GM12891 (cell line): ENCODE results near the gene ATE1.
"Not testable (repeated sequence)": the region's sequence is repeated elsewhere in the genome, so short reads cannot be mapped to it uniquely, and the experiment has no call there.

Experiments used
- DNase-seq: peaks from one replicate; pipeline ENCODE4 v3.0.0; 2011; ENCODE audit warnings: low spot score; ENCODE audit not compliant: insufficient read length
- FAIRE-seq: peaks from 2 replicates; lab custom pipeline; 2011; peaks lifted over from hg19 to GRCh38; lab: Jason Lieb, UNC
- PAX5 ChIP-seq: IDR thresholded peaks from 2 replicates; pipeline ENCODE4 v1.6.1; 2011; ENCODE audit warnings: low read length, moderate library complexity, mild to moderate bottlenecking; ENCODE audit not compliant: insufficient read depth, severe bottlenecking
- POLR2A ChIP-seq: IDR thresholded peaks from 2 replicates; pipeline ENCODE4 v1.6.1; 2011; ENCODE audit warnings: low read depth, low read length, control low read depth
- POLR2AphosphoS5 ChIP-seq: IDR thresholded peaks from 2 replicates; pipeline ENCODE4 v1.6.1; 2011; ENCODE audit warnings: low read depth, low read length, control low read depth
- POU2F2 ChIP-seq: IDR thresholded peaks from 2 replicates; pipeline ENCODE4 v1.6.1; 2011; ENCODE audit warnings: low read depth, mild to moderate bottlenecking, control low read depth, low read length, moderate library complexity
- SPI1 ChIP-seq: IDR thresholded peaks from 2 replicates; pipeline ENCODE4 v1.6.1; 2011; ENCODE audit warnings: low read depth, low read length, control low read depth
- TAF1 ChIP-seq: IDR thresholded peaks from 2 replicates; pipeline ENCODE4 v1.6.1; 2011; ENCODE audit warnings: low read depth, low read length, control low read depth

Gene ATE1

DNA sequence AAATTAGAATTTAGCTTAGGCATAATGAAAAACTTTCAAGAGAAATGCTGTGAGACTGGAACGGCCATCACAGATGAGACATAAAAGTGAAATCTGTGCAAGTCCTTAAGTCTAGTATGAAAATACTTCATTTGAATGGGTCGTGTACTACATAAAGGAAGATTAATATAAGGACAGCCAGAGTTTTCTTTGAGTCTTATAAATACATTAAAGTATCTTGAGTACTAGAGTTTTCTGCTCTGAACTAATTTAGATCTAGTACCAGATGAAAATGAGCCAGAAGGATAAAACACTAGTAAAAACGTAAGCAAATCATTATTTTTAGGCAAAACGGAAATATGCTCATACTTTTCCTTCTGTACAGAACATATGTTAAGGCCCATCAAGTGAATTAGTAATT lies 93.1 kb downstream of the ATE1 start:
- DNase-seq = no peak
- no peak for FAIRE-seq
- TF ChIP-seq PAX5 (no peak), POU2F2 (no peak), TAF1 (no peak), POLR2AphosphoS5 (no peak), POLR2A (no peak), SPI1 (no peak)

DNA sequence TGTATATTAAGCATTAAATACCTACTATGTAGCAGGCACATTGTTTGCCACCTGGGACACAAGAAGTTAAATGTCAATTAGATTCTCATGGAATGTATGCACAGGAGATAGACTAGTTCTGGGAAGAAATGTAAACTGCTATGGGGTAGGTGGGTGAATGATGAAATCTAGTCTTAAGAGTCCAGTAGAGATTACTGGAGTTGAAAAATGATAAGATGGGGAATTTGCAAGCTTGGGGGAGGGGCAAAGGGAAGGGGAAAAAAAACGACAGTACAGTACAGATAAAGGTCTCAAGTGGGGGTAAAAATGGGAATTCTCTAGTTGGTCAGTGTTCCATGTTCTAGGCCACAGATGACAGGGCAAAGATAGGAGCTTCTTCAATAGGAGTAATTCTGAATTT lies 94.4 kb downstream of the ATE1 start:
- DNase-seq (no peak), FAIRE-seq (no peak)
- TF ChIP-seq POU2F2 (no peak), POLR2A (no peak), TAF1 (no peak), POLR2AphosphoS5 (no peak), PAX5 (no peak), SPI1 (no peak)

DNA sequence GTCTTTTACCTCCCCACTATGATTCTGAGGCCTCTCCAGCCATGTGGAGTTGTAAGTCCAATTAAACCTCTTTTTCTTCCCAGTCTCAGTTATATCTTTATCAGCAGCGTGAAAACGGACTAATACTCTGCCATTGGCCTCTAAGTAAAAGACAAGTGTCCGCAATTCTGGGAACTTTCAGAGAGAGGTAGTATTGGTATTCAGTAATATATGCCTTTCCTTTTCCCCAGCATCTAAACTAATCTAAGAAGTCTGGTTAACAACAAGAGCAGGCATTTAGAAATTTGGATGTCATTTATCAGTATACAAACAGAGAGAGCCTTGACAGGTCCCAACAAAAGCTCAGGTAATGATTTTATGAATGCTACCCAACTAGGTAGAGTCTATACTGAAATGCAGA lies 95.2 kb downstream of the ATE1 start:
- no peak for FAIRE-seq
- TF ChIP-seq PAX5 = no peak
- TF ChIP-seq SPI1 = no peak
- no peak for TF ChIP-seq POU2F2
- no peak for TF ChIP-seq POLR2A
- TF ChIP-seq TAF1 = no peak
- no peak for TF ChIP-seq POLR2AphosphoS5
- no peak for DNase-seq

DNA sequence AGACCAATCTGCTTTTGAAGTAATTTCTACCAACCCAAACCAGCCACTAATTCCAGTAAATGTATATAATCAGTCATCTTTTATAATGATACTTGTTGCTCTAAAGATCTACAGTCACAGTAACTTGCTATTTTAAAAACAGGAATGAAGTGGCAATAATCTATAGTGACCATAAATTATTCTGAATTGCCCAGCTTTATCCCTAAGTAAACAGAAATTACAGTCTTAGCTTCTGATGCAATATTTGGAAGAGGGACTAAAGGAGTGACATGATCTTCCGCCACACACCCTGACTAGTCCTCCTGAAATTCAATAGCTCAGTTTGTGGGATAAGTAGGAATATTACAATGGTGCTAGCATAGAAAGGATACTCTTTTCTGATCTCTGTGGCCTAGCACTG lies 96.1 kb downstream of the ATE1 start:
- FAIRE-seq (no peak), DNase-seq (no peak)
- TF ChIP-seq POLR2A (no peak), POLR2AphosphoS5 (no peak), SPI1 (no peak), TAF1 (no peak), PAX5 (no peak), POU2F2 (no peak)

DNA sequence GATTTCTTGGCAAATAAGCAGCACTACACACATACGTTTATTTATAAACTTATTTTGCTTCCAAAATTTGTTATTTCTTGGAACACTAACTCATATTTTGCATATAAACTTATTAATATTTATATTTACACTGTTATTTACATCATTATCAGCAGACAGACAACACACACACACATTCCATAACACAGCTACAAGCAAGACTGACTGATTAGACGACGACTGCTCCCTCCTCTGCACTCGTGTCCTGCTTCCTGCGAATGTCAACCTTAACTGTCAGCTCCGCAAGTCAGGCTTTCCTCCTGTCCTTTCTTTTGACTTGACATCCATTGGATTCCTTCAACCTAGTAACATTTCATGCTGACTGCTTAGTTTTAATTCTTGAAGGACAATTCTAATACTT lies 96.6 kb downstream of the ATE1 start:
- TF ChIP-seq PAX5 = no peak
- no peak for TF ChIP-seq SPI1
- DNase-seq = no peak
- FAIRE-seq = no peak

DNA sequence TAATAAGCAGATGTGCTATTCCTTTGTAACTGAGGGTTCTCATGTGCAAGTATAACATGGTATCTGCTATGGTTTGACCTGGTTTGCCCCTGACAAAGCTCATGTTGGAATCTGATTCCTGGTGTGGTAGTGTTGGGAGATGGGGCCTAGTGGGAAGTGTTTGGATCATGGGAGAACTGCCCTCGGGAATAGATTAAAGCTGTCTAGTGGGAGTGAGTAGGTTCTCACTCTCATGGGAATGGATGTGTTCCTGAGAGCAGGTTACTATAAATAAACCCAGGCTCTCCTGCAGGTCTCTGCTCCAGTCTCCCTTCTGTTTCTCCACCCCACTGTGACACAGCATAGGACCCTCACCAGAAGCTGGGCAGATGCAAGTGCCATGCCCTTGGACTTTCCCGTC lies 97.7 kb downstream of the ATE1 start:
- TF ChIP-seq POLR2A (no peak), POU2F2 (no peak), PAX5 (no peak), TAF1 (no peak), SPI1 (no peak), POLR2AphosphoS5 (no peak)
- FAIRE-seq = no peak
- no peak for DNase-seq

DNA sequence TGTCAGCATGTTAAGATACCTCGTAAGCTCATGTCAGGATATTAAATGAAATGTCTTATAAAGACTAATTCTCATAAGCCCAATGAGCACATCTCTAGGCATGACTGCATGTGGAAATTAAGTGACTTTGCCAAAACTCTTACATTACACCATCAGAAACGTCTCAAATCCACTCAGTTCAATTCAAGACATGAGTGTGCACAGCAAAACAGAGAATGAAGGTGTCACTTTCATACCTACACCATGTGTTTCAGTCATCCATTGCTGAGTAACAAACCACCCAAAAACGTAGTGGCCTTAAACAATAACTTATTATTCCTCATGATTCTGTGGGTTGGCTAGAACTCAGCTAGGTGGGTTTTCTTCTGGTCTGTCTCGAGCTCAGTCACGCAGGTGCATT lies 99.8 kb downstream of the ATE1 start:
- DNase-seq = no peak
- FAIRE-seq = no peak
- no peak for TF ChIP-seq SPI1
- no peak for TF ChIP-seq POU2F2
- no peak for TF ChIP-seq PAX5
- TF ChIP-seq POLR2A = no peak
- no peak for TF ChIP-seq TAF1
- no peak for TF ChIP-seq POLR2AphosphoS5

DNA sequence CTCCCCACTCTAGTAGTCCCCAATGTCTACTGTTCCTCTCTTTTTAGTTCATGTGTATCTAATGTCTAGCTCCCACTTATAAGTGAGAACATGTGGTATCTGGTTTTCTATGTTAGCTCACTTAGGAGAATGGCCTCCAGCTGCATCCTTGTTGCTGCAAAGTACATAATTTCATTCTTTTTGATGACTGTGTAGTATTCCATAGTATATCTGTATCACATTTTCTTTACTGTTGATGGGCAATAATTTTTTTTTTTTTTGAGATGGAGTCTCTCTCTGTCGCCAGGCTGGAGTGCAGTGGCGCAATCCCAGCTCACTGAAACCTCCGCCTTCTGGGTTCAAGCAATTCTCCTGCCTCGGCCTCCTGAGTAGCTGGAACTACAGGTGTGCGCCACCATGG lies 101.1 kb downstream of the ATE1 start:
- FAIRE-seq, DNase-seq: not testable (repeated sequence)

DNA sequence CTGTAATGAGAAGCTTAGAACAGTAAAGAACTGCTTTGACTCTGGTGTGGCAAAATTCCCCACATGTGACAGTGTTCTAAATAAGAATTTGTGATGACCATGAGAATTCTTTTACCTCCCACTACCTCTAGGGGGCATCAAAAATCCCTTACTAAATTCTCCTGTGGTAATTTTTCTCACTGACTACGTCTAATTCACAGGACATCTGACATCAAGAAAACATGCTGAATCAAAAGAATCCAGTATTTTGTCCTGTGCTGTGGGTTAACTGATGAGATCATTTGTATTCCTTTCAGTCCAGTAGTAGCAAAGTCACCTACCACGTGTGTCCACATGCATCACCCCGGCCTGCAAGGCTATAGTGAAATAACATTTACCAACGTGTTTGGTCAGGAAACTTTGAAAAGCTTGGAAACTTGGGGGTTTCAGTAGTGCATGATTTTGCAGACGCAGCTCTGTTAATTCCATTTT lies 103.8 kb downstream of the ATE1 start:
- DNase-seq (peak; percentile 14), FAIRE-seq (peak; percentile 57)

DNA sequence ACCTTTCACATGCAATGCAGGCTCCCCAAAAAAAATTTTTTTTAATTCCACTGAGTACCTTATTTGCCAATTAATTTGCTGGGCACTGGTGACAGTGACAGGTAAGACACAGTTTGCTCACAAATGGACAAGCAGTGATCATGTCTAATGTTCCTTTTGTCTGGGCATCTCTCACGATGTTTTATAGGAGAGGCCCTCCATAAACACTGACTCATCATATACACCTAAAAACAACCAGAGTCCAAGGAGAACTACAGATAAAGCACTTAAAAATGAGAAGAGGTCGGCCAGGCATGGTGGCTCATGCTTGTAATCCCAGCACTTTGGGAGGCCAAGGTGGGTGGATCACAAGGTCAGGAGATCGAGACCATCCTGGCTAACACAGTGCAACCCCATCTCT lies 105.1 kb downstream of the ATE1 start:
- no peak for TF ChIP-seq POLR2A
- TF ChIP-seq POLR2AphosphoS5 = no peak
- TF ChIP-seq SPI1 = no peak
- TF ChIP-seq TAF1 = no peak
- no peak for TF ChIP-seq POU2F2
- no peak for TF ChIP-seq PAX5
- no peak for FAIRE-seq
- DNase-seq = no peak

More for the DNA sequence above, 103.8 kb downstream of the ATE1 start:
- no peak for TF ChIP-seq PAX5
- no peak for TF ChIP-seq SPI1
- TF ChIP-seq POU2F2 = no peak
- no peak for TF ChIP-seq POLR2A
- no peak for TF ChIP-seq POLR2AphosphoS5
- no peak for TF ChIP-seq TAF1
